ENCODE results near the gene PLBD2. TPM values are rescaled to one million over a fixed set of nuclear protein-coding genes. Genes with fewer than 3 reads are reported as not detected.

The PLBD2 gene
- total RNA-seq, 4 donors from 2014 or later: 17.0 to 32.4 (median 24.1) TPM

DNA sequence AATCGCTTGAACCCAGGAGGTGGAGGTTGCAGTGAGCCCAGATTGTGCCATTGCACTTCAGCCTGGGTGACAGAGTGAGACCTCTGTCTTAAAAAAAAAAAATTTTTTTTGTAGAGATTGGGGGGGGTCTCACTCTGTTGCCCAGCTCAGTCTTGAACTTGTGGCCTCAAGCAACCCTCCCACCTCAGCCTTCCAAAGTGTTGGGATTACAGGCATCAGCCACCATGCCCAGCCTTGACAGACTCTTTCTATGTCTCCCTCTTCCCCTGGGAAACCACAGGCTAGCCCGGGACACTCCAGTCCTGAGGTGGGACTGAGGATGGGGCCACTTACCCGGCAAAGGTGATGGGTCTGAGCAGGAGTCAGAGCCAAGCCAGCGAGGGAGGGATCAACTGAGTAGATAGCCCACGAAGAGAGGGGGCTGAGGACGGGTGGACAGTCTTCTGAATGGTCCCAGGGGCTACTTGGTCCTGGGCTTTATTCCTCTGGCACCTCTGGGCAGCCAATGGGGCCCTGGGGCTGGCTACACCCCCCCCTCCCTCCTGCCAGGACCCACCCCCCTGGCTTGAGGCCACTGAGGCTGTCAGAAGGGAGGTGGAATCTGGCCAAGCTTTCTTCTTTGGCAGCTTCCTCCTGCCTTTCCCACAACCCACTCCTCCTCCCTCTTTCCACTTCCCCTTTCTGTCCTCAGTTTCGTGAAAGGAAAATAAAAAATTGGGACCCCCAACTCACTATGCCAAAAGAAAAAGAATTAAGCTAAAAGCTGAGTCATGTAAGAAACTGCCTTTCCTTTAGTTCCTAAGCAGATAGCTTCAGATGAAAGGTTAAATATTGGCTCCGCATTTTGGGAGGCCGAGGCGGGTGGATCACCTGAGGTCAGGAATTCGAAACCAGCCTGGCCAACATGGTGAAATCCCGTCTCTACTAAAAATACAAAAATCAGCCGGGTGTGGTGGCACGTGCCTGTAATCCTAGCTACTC, 45.3 kb downstream of the PLBD2 start, which contains the start of gene SDS:
TSS of gene SDS (minus strand) at position 453 of the 981 bp plus-strand sequence. CDS start 4,179 bp downstream, outside the sequence.
- H3K27me3 ChIP-seq: no peaks in the 10 kb centered on the region
- peak in 1 of 3 donors; percentile 51 for DNase-seq
- TF ChIP-seq POLR2A (IDR thresholded peaks at IDR 0.05) (no peak), CTCF (IDR thresholded peaks at IDR 0.05) (no peak)
- no peaks in the 10 kb centered on the region for H3K36me3 ChIP-seq
- no peak within 1 kb of the TSS for H3K4me3 ChIP-seq
- no peaks in the 10 kb centered on the region for H3K9me3 ChIP-seq
- no peaks in the 10 kb centered on the region for H3K4me1 ChIP-seq
- H3K27ac ChIP-seq: no peak within 1 kb of the TSS

DNA sequence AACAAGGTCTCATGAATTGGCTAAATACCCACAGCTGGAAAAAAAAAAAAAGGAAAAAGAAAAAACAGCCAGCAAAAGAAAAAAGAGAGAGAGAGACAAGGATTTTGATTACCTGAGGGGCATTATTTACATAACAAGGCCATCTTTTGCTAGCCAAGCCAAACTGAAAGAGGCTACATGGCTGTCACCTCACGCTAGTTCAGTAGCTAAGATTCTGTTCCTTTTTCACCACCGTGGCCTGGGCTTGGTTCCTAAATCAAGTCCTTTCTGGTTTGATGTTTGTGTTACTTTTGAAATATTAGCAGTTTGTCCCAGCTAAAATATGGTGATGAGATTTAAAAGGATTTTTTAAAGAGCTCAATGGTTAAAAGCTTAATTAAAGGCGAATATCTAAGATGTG, 47.3 kb downstream of the PLBD2 start:
- H3K9me3 ChIP-seq: no peaks in the 10 kb centered on the region
- H3K36me3 ChIP-seq: no peaks in the 10 kb centered on the region
- no peaks in the 10 kb centered on the region for H3K4me1 ChIP-seq
- no peak overlapping the region for H3K4me3 ChIP-seq
- DNase-seq: no peak
- no peaks in the 10 kb centered on the region for H3K27me3 ChIP-seq
- H3K27ac ChIP-seq: no peak overlapping the region
- no peak for TF ChIP-seq CTCF (IDR thresholded peaks at IDR 0.05)
- no peak for TF ChIP-seq POLR2A (IDR thresholded peaks at IDR 0.05)

- H3K4me1 ChIP-seq: no peaks in the 10 kb centered on the region
- no peak overlapping the region for H3K4me3 ChIP-seq
- TF ChIP-seq CTCF (IDR thresholded peaks at IDR 0.05) (no peak), POLR2A (IDR thresholded peaks at IDR 0.05) (no peak)
- H3K9me3 ChIP-seq: no peaks in the 10 kb centered on the region
- H3K36me3 ChIP-seq: no peaks in the 10 kb centered on the region
- H3K27ac ChIP-seq: no peak overlapping the region
- no peaks in the 10 kb centered on the region for H3K27me3 ChIP-seq
- no peak for DNase-seq
Observed at GRCh38 chr12:113407931-113408600, 49.7 kb downstream of the PLBD2 start.

DNA sequence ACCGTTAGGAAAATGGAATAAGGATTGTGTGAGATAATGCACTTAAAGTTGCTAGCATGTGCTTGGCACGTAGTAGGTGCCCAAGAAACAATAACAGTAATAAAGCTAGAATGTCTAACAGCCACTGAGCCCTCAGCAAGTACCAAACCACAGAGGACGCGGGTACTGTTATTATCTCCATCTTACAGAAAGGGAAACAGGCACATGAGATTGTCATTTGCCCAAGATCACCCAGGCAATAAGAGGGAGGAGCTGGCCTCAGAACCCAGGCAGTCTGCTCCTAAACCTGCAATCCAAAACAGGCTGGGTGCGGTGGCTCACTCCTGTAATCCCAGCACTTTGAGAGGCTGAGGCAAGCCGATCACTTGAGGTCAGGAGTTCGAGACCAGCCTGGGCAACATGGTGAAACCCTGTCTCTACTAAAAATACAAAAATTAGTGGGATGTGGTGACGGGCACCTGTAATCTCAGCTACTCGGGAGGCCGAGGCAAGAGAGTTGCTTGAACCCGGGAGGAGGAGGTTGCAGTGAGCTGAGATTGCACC, 50.4 kb downstream of the PLBD2 start:
- Histone ChIP-seq H3K9me3 (no peaks in the 10 kb centered on the region), H3K4me1 (no peaks in the 10 kb centered on the region), H3K36me3 (no peaks in the 10 kb centered on the region), H3K27ac (no peak overlapping the region), H3K4me3 (no peak overlapping the region), H3K27me3 (no peaks in the 10 kb centered on the region)
- DNase-seq: no peak
- TF ChIP-seq POLR2A (IDR thresholded peaks at IDR 0.05) (no peak), CTCF (IDR thresholded peaks at IDR 0.05) (no peak)

GRCh38 chr12:113409462-113410124, 51.2 kb downstream of the PLBD2 start:
- Histone ChIP-seq H3K9me3 (no peaks in the 10 kb centered on the region), H3K27me3 (no peaks in the 10 kb centered on the region), H3K27ac (no peak overlapping the region), H3K4me3 (no peak overlapping the region), H3K36me3 (no peaks in the 10 kb centered on the region), H3K4me1 (no peaks in the 10 kb centered on the region)
- TF ChIP-seq CTCF (IDR thresholded peaks at IDR 0.05): no peak
- no peak for TF ChIP-seq POLR2A (IDR thresholded peaks at IDR 0.05)
- no peak for DNase-seq
